AG04449 (cell line): ENCODE data around the gene SMAD3.

Experiments
- CTCF ChIA-PET: fragments of 350-600 bp; formaldehyde crosslinking; extraction: SDS; loops from one replicate; lab custom pipeline; 2021; ENCODE audit warnings: antibody characterized with exemption; lab: Yijun Ruan, JAX
- POLR2A ChIA-PET: fragments of 400-600, 350-600 bp; formaldehyde crosslinking; extraction: SDS; loops from one replicate; lab custom pipeline; 2020; ENCODE audit warnings: antibody characterized with exemption, inconsistent platforms; lab: Yijun Ruan, JAX
- DNase-seq: peaks from one replicate; pipeline ENCODE4 v3.0.0-alpha.2; 2010; ENCODE audit warnings: low read depth, low spot score
- H3K4me3 ChIP-seq: 2 replicates; pipeline ENCODE4 v1.5.1; 2011; ENCODE audit warnings: low read depth, mild to moderate bottlenecking, control low read depth, low read length
- CTCF ChIP-seq: IDR thresholded peaks from one replicate; pipeline ENCODE4 v1.5.1; 2011; ENCODE audit warnings: mild to moderate bottlenecking, moderate library complexity, low read length, control low read depth, inconsistent platforms; ENCODE audit not compliant: insufficient read depth; ENCODE audit errors: missing control alignments

The SMAD3 gene

DNA sequence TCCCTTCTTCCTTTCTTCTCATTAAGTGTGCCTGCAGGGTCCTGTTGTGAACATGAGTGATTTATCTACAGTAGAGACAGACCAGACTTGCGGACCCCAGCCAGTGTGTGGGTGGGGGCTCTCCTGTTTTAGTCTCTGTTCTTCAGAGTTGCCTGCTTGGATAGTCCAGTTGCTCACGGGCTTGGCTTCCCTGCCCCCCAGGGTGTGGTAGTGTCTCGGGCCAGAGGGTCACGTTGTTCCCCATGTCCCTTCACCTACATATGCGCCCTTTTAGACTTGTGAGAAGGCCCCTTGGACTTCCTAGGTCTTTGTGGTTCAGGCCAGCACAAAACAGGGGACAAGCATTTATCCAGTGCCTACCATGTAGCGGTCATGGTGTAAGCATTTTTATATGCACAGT, 103.3 kb downstream of the SMAD3 start:
- no peak overlapping the region for H3K4me3 ChIP-seq
- ChIA-PET POLR2A (no interaction called here), CTCF (interaction anchor here (1.5 kb wide), 1 partner anchor 10 kb away, joined by 4 read pairs; no protein-coding TSS in a partner anchor)
- no peak for TF ChIP-seq CTCF
- no peak for DNase-seq

DNA sequence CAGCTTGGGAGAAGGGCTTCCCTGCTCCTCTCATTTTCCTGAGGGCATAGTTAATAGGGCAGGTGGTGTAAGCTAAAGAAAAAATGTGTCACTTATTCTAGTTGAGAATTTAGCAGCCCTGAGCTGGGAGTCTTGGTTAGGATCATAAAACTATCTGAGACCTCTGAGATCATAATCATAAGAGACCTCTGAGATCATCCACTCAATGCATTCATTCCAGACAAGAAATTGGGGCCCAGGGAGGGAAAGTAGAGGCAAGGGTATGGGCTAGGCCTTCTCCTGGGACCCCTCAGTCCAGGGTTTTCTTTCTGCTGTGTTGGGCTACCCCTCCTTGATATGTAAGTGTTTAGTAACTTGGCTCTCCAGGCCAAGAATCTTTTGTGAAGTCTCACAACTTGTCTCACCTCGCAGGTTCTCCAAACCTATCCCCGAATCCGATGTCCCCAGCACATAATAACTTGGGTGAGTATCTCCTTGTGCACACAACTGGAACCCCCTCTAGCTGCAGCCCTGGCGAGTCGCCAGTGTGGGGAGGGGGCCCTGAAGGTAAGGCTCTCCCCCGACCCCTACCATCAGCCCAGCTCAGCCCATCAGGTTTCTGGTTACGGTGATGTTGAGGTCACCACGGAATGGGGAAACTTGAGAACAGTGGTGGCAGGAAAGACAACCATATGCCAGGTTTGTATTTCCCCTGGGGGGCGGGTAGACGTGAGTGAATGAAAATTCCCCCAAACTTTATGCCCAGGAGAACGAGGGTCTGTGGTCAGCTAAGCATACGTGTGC, 104.9 kb downstream of the SMAD3 start:
- TF ChIP-seq CTCF, result no peak
- DNase-seq, result no peak
- POLR2A ChIA-PET, result no interaction called here
- no peak overlapping the region for H3K4me3 ChIP-seq
- CTCF ChIA-PET, result no interaction called here

- ChIA-PET POLR2A (no interaction called here), CTCF (no interaction called here)
- H3K4me3 ChIP-seq, result no peak overlapping the region
- no peak for TF ChIP-seq CTCF
- no peak for DNase-seq
These were observed 106.1 kb downstream of the SMAD3 start for GRCh38 chr15:67171471-67171870.

GRCh38 chr15:67172172-67172571, 106.8 kb downstream of the SMAD3 start:
- TF ChIP-seq CTCF, result no peak
- ChIA-PET CTCF (no interaction called here), POLR2A (no interaction called here)
- no peak for DNase-seq
- H3K4me3 ChIP-seq, result no peak overlapping the region

- ChIA-PET CTCF (no interaction called here), POLR2A (no interaction called here)
- TF ChIP-seq CTCF, result no peak
- no peak overlapping the region for H3K4me3 ChIP-seq
- DNase-seq, result no peak
These were observed 107.6 kb downstream of the SMAD3 start for GRCh38 chr15:67173005-67173404.

DNA sequence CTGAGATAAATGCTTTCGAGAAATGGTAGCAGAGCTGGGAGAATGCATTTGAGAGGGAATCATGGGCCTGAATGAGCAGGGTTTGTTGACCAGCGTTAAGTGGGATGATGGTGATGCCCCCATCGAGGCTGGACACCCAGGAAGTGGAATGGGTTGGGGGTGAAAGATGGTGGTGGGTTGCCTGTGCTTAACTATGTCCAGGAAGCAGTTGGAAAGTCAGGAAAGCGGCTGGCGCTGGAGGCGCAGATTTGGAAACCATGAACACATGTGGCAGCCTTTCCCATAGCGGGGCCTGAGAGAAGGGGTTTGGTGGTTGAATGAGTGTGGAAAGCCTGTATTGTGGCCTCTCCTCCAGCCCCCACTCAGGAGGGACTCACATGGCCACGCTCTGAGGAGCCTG, 108.4 kb downstream of the SMAD3 start:
- POLR2A ChIA-PET, result no interaction called here
- DNase-seq, result no peak
- TF ChIP-seq CTCF, result no peak
- CTCF ChIA-PET, result interaction anchor here (1.5 kb wide), 1 partner anchor 227 kb away, joined by 6 read pairs; no protein-coding TSS in a partner anchor
- H3K4me3 ChIP-seq, result no peak overlapping the region
